Chondrocyte (in vitro differentiated cells): ENCODE data around the gene PGBD1. TPM values are rescaled to one million over a fixed set of nuclear protein-coding genes. Genes with fewer than 3 reads are reported as not detected.

Experiments
- DNase-seq: peaks from one replicate; pipeline ENCODE4 v3.0.0; 2021; ENCODE audit warnings: mixed read lengths, low spot score
- H3K27ac Mint-ChIP-seq: one replicate; pipeline ENCODE4 v1.8.0; 2021; ENCODE audit warnings: mild to moderate bottlenecking, moderate library complexity, mixed read lengths; ENCODE audit not compliant: unreplicated experiment
- H3K27me3 Mint-ChIP-seq: 2 replicates; pipeline ENCODE4 v1.8.0; 2021; ENCODE audit warnings: low read depth, mixed read lengths
- H3K36me3 Mint-ChIP-seq: 2 replicates; pipeline ENCODE4 v1.8.0; 2021; ENCODE audit warnings: low read depth, mixed read lengths
- H3K4me1 Mint-ChIP-seq: 2 replicates; pipeline ENCODE4 v1.8.0; 2021; ENCODE audit warnings: low read depth, mild to moderate bottlenecking, mixed read lengths
- H3K4me3 Mint-ChIP-seq: one replicate; pipeline ENCODE4 v1.8.0; 2021; ENCODE audit warnings: mild to moderate bottlenecking, moderate library complexity, mixed read lengths; ENCODE audit not compliant: unreplicated experiment
- H3K9me3 Mint-ChIP-seq: 2 replicates; pipeline ENCODE4 v1.8.0; 2021; ENCODE audit warnings: low read depth, mixed read lengths
- CTCF ChIP-seq: fragments of 200-600 bp; sonication (generic); IDR thresholded peaks from 2 replicates; pipeline ENCODE4 v1.5.0; 2021; ENCODE audit warnings: antibody characterized with exemption, mild to moderate bottlenecking, moderate library complexity
- total RNA-seq: library from RNA; stranded (reverse); gene quantifications from 3 replicates; pipeline ENCODE4 v1.2.1, GENCODE V29; 2021

The PGBD1 gene
- total RNA-seq, 1 donor from 2014 or later = 8.5 TPM

DNA sequence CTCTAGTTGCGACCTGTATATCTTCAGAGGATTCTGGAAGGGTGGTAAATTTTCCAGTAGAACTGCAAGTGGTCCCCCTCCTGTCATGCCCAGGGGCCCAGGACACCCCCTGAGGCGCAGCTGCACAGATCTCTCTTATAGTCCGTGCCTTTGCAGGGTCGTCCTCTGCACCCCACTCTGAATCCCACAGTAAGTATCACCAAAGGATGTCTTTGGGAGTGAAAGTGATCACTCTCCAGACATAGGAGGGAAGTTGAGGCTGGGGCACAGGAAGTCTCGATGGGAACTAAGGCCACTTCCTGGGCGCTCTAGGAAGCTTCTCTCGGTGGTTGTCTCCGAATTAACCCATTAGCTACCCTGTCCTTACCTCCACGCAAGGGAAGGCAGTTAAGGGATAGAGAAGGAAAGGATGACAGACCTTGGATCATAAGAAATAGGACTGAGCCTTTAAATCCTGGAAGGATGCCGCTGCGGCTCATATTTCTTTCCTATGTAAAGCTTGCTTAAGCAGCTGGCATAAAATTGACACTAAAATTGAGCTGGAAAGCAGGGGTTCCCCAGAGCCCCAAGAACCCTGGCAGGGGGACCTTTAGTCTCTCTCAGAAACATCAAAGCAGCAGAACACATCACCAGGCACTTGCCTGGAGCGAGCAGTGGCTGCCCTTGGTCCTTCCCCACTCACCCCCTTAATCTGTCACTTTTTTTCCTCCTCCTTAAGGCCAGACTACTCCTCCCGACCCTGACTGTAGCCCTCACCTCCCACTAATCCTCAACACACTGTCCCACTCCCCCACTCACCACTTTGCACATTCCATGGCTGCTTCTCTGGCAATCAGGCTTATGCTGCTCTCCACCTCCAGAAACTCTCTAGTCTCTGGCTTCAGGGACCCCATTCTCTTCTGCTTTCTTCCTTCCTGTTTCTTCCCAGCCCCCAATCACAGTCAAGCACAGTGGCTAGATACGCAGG is 29.1 kb upstream of the PGBD1 start, which contains the start of gene ZKSCAN4:
Gene ZKSCAN4, minus strand, starts transcription at position 261 of the 967 bp plus-strand sequence. CDS start 289 bp downstream, outside the sequence.
- TF ChIP-seq CTCF = no peak
- no peak for DNase-seq
- H3K36me3 Mint-ChIP-seq = peaks cover 6% of the 10 kb centered on the region
- peaks cover 21% of the 10 kb centered on the region for H3K4me1 Mint-ChIP-seq
- peak within 1 kb of the TSS; percentile 87 for H3K27ac Mint-ChIP-seq
- no peaks in the 10 kb centered on the region for H3K27me3 Mint-ChIP-seq
- H3K4me3 Mint-ChIP-seq = peak within 1 kb of the TSS; percentile 98
- H3K9me3 Mint-ChIP-seq = no peaks in the 10 kb centered on the region

GRCh38 chr6:28254121-28254519 is 27.3 kb upstream of the PGBD1 start:
- no peak for DNase-seq
- Mint-ChIP-seq H3K4me3 (no peak overlapping the region), H3K27ac (no peak overlapping the region), H3K4me1 (peaks cover 21% of the 10 kb centered on the region), H3K36me3 (no peaks in the 10 kb centered on the region), H3K27me3 (no peaks in the 10 kb centered on the region), H3K9me3 (no peaks in the 10 kb centered on the region)
- no peak for TF ChIP-seq CTCF

DNA sequence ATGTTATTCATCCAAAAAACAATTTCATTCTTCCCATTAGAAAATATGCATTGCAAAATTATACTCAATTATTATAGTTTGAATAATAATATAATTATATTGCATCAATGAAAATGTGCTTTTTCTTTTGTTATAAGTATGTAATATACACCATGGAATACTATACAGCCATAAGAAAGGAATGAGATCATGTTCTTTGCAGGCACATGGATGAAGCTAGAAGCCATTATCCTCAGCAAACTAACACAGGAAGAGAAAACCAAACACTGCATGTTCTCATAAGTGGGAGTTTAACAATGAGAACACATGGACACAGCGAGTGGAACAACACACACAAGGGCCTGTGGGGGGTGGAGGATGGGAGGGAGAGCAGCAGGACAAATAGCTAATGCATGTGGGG is 24.3 kb upstream of the PGBD1 start:
- no peak for TF ChIP-seq CTCF

GRCh38 chr6:28258877-28259777 is 22.2 kb upstream of the PGBD1 start, which contains the start of gene NKAPL:
NKAPL (plus strand) TSS chr6:28259297; CDS start chr6:28259372, 75 bp downstream.
- peaks cover 7% of the 10 kb centered on the region for H3K27me3 Mint-ChIP-seq
- H3K27ac Mint-ChIP-seq = no peak within 1 kb of the TSS
- peak; percentile 81 for DNase-seq
- H3K9me3 Mint-ChIP-seq = no peaks in the 10 kb centered on the region
- no peak within 1 kb of the TSS for H3K4me3 Mint-ChIP-seq
- H3K36me3 Mint-ChIP-seq = no peaks in the 10 kb centered on the region
- TF ChIP-seq CTCF = no peak
- H3K4me1 Mint-ChIP-seq = peaks cover 3% of the 10 kb centered on the region

More for the DNA sequence above, 24.3 kb upstream of the PGBD1 start:
- Mint-ChIP-seq H3K36me3 (no peaks in the 10 kb centered on the region), H3K4me3 (no peak overlapping the region), H3K9me3 (no peaks in the 10 kb centered on the region), H3K27me3 (peaks cover 7% of the 10 kb centered on the region), H3K4me1 (peaks cover 8% of the 10 kb centered on the region), H3K27ac (no peak overlapping the region)
- DNase-seq = no peak

DNA sequence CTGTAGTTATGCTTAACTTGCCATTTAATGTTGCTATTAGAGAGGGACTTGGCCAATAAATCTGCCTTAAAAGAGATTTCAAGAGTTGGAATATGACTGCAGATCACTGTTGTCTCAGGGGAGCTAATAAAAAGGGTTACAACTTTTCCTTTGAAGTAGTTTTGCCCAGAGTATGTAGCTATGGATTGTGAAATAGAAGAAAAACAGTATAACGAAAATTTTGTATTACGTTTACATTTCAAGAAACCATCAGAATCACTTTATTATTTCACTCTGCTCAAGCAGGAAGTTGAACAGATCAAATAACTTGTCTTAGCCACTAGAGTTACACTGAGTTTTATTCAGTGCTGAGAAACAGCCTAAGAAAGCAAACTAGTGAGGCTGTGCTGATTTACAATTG is 17.4 kb upstream of the PGBD1 start:
- TF ChIP-seq CTCF = no peak
- Mint-ChIP-seq H3K36me3 (no peaks in the 10 kb centered on the region), H3K27me3 (peaks cover 7% of the 10 kb centered on the region), H3K4me3 (no peak overlapping the region), H3K4me1 (peaks cover 10% of the 10 kb centered on the region), H3K27ac (peak overlapping the region; percentile 38), H3K9me3 (no peaks in the 10 kb centered on the region)
- no peak for DNase-seq
